ENCODE measurements around the gene LRRC14B.
"Not testable (repeated sequence)": the region's sequence is repeated elsewhere in the genome, so short reads cannot be mapped to it uniquely, and the experiment has no call there.

- not testable (repeated sequence) for TF ChIP-seq POLR2A, CTCF, POLR2AphosphoS5 (IDR thresholded peaks at IDR 0.05)
Observed at GRCh38 chr5:197031-197430, 5.7 kb downstream of the LRRC14B start.

Data from gastroesophageal sphincter (tissue), 3 donors.